Nucleus accumbens (tissue), 56 donors: Measurements from ENCODE around the gene PROX1.

Experiments
- DNase-seq, 56 donors: peaks; one replicate each; lab custom pipeline; 2025; lab: John Stamatoyannopoulos, UW

PROX1 gene

GRCh38 chr1:214018386-214019268 lies 30.9 kb downstream of the PROX1 start:
- DNase-seq, result peak in 2 of 56 donors; percentile 29 to 39

DNA sequence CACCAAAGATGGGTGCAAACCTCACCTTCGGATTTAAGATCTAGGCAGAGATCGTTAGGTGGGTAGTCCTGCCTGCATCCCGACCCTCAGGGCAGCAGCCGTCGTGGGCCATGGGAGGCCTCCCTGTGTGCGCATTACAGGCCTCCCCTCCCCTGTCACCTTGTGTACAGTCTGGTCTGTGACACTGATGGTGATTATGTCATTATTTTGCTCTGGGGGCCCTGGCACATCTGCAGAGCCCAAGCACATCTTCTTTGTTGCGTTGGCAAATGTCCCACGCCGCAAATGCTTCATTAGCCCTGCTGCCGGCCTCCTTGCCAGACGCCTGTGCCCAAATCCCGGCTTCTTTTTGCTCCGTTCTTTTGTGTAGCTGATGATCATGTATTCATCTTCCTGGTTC lies 31.7 kb downstream of the PROX1 start:
- DNase-seq, result peak in 25 of 56 donors; percentile 14 to 66 (median 35)

GRCh38 chr1:214021321-214021720 lies 33.5 kb downstream of the PROX1 start:
- no peak for DNase-seq

DNA sequence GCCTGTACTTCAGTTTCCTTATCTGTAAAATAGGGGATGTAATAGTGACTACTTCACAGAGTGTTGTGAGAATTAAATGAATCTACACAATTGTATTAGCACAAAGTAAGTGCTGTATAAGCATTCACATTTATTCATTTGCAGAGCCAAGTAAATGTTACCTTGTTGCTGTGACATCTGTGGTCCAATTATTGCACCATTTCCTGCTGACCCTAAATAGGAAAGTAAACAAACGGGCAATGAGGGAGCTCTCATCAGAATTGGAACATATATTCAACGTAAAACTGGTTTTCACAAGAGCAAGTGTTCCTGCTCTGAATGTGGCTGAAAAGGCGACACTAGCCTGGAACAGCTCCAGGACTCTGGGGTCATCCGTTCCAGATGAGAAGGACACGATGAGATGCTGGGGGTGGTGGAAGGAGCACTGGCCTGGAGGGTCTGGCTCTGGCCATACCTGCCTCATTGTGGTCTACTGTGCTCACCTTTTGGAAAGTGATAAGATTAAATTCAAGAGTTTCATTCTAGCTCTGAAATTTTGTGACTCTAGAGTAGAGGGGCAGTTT lies 34.5 kb downstream of the PROX1 start:
- no peak for DNase-seq

DNA sequence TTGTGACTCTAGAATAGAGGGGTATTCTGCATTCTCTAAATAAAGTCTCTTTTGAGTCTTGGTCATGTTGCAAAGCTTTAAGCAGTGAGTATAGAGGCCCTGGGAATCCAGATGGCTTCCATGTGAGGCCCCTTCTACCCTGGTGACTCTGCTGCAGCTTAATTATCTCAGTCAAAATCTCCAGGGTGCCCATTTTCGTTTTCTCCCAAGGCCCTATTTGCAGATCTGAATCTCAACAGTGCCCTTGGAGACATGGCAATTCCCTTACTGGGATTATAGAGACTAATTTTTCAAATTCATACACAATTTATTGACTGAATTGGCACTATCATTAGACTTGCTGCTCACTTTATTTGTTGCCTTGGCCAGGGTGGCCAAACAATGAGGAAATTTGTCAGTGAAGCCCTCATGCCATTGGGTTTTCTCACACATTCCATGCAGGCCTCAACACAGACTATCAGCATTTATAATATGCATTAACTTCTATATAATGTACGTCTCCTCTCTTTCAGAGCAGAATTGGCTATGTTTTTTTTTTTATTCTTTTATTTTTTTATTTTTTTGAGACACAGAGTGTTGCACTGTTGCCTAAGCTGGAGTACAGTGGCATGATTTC lies 35.1 kb downstream of the PROX1 start:
- DNase-seq, result no peak

GRCh38 chr1:214026985-214027384 lies 39.2 kb downstream of the PROX1 start:
- DNase-seq, result no peak

DNA sequence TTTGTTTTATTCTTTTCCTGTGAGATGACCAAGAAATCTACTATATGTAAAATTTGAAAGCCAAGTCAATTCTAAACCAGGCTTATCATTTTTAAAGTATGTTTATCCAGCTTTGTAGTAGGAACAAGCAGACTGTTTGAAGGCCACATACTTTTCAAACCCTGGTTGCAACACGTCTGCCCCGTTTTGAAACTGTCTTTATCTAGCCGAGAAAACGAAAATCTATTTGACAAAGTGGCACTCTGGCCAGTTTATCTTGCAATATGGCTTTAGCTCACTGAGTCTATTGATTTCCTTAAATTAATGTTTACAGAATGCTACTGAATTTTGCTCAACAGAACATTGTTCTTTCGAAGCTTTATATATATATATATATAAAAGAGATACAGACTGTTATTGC lies 39.7 kb downstream of the PROX1 start:
- no peak for DNase-seq

- DNase-seq, result no peak
These were observed 40.3 kb downstream of the PROX1 start for GRCh38 chr1:214028095-214028494.

DNA sequence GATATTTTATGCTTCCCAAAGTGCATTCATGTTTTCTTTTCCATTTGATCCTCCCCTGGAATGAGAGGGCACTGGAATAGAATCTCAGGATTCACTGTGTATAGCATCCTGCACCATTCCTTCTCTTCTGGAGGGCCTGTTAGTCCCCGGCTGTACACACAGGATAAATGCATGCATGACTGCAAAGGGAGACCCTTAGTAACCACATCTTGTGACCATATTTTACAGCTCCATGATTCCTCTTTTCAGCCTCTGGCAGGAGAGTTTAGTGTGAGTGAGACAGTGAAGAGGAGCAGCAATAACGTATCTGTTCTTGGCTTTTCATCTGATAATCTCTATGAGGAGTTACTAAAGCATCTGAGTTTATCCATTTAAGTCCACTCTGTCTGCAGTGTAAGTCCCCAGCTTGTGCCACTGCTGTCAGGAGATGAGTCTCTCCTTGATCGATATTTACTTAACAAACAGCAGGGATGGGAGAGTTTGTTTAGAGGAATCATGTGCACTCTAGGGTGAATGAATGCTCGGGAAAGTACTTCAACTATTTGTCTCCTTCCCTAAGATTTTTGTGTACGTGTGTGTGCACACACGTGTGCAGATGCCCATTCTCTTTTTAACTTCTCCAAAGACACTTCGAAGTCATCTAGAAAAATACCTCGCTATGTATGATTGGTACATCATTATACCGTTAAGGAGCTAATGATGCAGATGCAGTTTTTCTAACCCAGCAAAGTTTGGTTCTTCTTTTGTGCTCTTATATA lies 41.1 kb downstream of the PROX1 start:
- no peak for DNase-seq

- DNase-seq, result peak in 3 of 56 donors; percentile 9 to 24 (median 14)
These were observed 42.0 kb downstream of the PROX1 start for GRCh38 chr1:214029796-214030195.

DNA sequence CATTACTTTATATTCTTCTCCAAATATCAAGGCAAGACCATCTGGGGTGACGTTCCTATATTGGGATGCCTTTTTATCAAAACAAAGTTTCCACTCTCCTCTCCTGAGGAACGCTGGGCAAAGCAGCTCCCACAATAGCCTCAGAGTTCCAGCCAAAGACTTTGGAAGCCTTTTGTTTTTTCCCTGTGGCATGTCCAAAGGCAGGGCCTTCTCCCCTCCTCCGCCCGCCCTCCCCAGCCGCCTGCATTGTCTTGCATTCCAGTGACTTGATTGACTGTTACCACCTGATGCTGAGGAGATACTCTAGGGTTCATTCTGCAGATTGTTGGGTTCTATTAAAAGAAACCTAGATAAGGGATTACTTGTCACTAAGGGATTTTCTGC lies 43.5 kb downstream of the PROX1 start:
- DNase-seq, result no peak

GRCh38 chr1:214037468-214037867 lies 49.7 kb downstream of the PROX1 start:
- DNase-seq, result no peak

- DNase-seq, result no peak
These were observed 51.7 kb downstream of the PROX1 start for GRCh38 chr1:214039394-214040018.

GRCh38 chr1:214043167-214043566 lies 55.4 kb downstream of the PROX1 start:
- DNase-seq, result no peak

DNA sequence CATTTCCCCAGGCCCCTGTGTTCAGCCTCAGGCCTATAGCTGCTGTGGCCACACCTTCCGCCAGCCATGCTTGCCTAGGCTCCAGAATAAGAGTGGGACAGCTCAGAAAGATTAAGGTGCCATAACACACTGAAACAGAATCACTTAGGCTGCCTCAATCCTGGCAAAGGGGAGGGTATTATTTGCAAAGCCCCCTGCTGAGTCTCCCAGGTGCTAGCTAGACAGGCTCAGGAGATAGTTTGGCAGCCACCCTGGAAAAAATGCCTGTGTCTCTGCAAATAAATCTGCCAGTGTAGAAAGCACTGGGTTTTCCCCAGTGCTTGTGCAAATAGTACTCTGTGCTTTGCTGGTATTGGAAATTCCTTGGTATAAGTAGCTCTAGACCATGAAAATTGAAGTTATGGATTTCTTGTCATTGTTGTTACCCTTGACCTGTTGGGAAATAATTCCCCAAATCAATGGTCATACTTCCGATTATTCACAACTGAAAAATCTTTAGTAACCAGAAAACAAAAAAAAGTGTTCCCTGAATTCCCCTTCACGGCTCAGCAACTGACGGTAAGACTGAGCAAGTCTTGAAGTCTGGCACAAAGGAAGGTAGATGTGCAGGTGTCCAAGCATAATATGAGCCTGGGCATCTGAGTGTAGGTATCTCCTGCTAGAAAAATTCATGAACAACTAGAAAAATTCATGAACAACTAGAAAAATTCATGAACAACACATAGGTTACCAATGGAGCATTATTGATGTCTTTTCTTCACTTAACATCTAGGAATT lies 56.9 kb downstream of the PROX1 start:
- no peak for DNase-seq

DNA sequence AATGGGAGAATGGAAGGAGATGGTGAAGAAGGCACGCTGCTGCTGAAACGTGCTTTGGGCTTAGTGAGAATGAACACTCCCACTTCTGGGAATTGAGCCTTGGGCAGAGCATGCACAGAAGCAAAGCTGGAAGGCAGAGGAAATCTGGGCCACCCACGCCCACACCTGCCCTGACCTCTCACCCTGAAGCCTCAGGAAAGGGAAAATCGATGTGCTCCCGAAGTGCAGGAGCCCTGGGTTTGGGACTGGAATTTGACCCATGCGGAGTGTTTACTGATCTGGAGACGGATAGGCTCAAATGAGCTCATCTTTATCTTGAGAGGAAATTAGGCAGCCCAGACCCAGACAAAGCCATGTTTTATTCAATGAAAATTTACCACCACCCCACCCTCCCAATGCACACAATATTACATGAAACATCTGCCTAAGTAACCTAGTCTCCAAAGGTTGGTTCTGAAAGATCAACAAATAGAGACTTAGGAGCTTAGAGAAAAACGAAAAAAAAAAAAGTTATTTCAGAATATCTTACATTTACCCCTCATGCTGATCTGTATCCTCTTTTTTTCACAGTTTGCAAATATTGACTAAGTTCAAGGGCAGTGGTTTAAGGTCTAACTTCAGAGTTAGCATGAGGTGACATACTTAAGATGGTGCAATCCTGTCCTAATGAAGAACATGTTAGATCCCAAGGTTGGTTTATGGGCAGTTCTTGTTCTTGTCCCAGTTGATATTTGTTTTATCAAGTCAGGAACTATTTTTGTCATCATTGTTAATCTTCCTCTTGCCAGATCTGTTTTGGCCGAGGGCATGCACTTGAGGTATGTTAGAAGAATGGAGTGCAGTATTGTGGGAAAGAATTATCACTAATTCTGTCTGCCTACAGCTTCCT lies 63.0 kb downstream of the PROX1 start:
- no peak for DNase-seq

- no peak for DNase-seq
These were observed 64.0 kb downstream of the PROX1 start for GRCh38 chr1:214051786-214052185.

GRCh38 chr1:214058076-214058475 lies 70.3 kb downstream of the PROX1 start:
- no peak for DNase-seq

DNA sequence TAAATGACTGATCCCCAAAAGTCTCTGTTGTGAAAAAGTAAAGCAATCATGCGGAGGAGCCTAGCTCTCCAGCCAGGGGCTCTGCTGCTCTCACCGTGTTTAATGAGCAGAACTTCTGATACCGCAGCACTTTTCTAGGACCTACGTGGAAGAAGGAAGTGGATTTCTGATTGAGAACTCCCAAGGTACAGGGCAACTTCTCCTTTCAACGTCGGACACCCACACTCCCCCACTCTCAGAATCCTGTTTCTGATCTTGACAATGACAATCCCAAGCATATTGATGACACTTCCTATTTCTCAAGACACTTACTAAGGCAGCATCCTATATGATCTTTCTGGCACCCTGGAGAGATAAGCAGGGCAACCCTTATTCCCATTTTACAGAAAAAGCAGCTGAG lies 78.4 kb downstream of the PROX1 start:
- no peak for DNase-seq
